CD4-positive, alpha-beta T cell treated with Interleukin-15 for 4 hours (primary cell): ENCODE results near the gene PCDHGA6.

ENCODE experiments used
- DNase-seq: peaks from one replicate; pipeline ENCODE4 v3.0.0-alpha.2; 2020; ENCODE audit warnings: low spot score

The PCDHGA6 gene

GRCh38 chr5:141419074-141419880 is 45.6 kb downstream of the PCDHGA6 start:
- DNase-seq: no peak

DNA sequence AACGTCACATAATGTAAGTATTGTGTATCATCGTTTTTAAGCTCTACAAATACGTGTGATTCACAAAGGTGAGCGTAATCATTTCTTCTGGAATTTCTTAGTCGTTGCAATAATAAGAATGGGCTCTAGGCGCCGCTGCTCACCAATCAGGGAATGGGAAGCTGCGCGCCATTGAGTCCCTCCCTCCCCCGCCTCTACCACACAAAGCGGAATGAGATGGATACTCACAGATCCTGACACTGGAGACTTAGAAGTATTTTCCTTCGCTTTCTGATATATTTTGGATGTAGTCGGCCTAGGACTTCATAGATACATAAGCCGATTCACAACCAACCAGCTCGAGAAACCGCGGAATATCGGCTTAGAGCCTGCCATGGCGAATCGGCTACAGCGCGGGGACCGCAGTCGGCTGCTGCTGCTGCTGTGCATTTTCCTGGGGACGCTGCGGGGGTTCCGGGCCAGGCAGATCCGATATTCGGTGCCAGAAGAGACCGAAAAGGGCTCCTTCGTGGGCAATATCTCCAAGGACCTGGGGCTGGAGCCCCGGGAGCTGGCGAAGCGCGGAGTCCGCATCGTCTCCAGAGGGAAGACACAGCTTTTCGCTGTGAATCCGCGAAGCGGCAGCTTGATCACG is 47.3 kb downstream of the PCDHGA6 start, which contains the start of gene PCDHGA11:
TSS of gene PCDHGA11 (plus strand) at position 197 of the 634 bp plus-strand sequence. CDS start at position 374, 177 bp downstream.
- peak; percentile 42 for DNase-seq

DNA sequence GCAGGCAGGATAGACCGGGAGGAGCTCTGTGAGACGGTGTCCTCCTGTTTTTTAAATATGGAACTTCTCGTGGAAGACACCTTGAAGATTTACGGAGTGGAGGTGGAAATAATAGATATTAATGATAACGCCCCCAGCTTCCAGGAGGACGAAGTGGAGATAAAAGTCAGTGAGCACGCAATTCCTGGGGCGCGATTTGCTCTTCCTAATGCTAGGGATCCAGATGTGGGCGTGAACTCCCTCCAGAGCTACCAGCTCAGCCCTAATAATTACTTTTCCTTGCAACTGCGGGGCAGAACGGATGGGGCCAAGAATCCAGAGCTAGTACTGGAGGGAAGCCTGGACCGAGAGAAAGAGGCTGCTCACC is 47.8 kb downstream of the PCDHGA6 start:
- DNase-seq: no peak

GRCh38 chr5:141422742-141423291 is 49.1 kb downstream of the PCDHGA6 start:
- no peak for DNase-seq

GRCh38 chr5:141427783-141428426 is 54.2 kb downstream of the PCDHGA6 start:
- DNase-seq: no peak
